Fibroblast of pulmonary artery (primary cell): ENCODE results near the gene PAX3.

ENCODE experiments used
- DNase-seq: peaks from one replicate; pipeline ENCODE4 v3.0.0-alpha.2; 2010; ENCODE audit warnings: low read depth
- H3K4me3 ChIP-seq: replicated peaks from 2 replicates; pipeline ENCODE4 v1.5.1; 2011; ENCODE audit warnings: low read depth, mild to moderate bottlenecking, control low read depth, low read length, moderate library complexity
- CTCF ChIP-seq: IDR thresholded peaks from 2 replicates; pipeline ENCODE4 v1.5.1; 2011; ENCODE audit warnings: mild to moderate bottlenecking, control low read depth, low read length, inconsistent platforms; ENCODE audit errors: missing control alignments

Gene PAX3

DNA sequence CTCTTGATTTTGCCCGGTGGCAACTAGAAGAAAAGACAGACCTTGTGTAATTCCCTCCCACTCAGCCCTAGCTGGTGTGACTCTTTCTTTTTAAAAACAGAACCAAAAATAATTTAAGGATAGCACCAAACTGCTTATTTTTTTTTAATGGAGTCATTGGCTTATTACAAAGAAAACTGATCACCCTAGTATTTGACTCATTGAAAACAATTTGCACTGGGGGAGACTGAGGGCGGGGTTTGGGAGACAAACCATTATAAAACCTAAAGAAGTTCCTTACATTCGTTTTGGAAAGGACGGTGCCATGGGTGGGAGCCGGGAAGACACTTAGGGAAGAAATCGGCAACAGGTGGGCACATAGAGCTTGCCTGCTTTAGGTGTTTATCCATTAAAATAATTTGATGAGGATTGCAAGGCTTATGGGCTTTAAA is 2.5 kb downstream of the PAX3 start:
- no peak for TF ChIP-seq CTCF
- no peak for DNase-seq
- no peak overlapping the region for H3K4me3 ChIP-seq

DNA sequence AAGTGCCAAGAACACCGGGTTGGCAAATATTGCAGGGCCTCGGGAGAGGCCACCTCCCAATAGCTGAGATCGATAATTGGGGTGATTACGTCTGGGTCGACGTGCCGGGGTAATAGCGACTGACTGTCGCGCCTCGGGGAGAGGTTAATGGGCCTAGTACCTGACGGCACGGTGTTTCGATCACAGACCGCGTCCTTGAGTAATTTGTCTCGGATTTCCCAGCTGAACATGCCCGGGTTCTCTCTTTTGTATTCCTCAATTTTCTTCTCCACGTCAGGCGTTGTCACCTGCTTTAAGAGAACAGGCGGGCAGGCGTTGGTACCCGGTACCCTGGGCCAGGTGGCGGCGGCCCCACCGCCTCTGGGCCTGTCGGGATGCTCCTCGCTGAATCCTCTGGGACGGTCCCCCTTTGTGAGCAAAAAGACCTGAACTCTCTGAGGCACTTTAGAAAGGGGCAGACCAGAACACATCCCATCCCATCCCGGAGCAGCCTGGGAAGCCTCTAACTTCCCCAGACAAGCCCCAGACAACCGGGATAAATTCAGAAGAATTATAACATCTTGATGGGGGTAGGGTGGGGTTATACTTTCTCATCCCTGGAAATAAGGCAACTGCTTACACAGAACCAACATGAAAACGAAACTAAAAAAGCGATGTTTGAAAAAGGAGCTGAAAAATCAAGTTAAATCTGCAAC is 3.3 kb downstream of the PAX3 start:
- DNase-seq: peak; percentile 20
- H3K4me3 ChIP-seq: peak overlapping the region; percentile 31
- TF ChIP-seq CTCF: no peak

DNA sequence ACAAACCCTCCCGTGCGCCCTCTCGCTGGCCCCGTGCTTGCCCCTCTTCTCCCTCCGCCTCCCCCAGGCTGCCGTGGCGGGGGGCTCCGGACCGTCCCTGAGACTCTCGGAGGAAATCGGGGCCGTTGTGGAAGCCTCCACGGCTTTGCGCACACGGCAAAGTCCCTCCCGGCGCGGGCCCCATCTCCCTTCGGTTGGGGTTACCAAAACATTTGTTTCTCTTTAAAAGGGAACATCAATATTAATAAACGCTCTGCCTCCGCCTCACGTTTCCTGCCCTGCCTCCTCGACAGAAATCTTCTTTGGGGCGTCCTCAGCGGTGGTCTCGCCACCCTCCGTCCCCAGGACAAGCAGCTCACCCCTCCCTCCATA is 3.8 kb downstream of the PAX3 start:
- H3K4me3 ChIP-seq: no peak overlapping the region
- no peak for DNase-seq
- no peak for TF ChIP-seq CTCF

GRCh38 chr2:222293660-222294630 is 4.9 kb downstream of the PAX3 start:
- no peak for DNase-seq
- no peak for TF ChIP-seq CTCF
- no peak overlapping the region for H3K4me3 ChIP-seq

DNA sequence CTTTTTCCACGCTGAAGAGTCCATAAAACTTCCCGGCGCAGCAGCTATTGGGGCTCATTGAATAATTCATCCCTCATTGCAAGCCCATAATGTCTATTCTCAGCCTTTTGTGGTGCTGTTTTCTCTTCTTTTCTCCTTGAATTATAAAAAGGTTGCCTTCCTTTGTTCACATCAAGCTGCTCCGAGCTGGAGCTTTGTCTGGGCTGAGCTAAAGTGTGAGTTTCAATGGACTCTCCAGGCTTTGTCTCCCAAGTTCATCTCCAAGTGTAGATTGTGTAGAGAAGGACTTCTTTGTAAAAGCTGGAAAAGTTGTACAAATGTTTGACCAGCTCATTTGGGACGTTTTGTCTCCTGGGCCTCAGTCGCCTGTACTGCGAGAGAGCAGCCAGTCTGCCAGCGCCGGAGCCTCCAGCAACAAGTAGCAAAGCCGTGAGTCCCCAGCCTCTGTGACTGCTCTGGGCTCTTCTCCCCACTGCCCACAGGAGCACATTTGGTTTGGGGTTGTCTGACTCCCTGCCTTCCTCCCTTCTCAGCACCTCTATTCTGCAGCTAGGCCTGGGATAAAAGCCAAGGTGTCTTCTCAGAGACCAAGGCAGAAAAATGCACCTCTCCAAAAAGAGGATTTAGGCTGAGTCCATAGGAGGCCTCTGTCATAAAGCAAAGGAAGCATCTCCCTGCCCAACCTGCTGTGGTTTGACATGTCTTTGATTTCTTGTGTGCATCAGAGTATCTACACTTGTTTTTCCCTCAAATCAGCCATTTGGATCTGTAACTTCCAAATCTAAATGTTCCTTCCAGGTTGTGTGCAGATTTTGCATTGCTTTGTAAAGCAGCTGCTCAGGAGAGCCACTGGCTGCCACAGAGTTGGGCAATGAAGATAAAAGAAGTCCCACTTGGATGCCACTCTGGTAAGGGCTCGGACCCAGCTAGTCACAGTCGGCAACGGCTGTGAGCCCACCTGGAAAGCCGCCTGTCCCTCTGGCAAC is 6.4 kb downstream of the PAX3 start:
- H3K4me3 ChIP-seq: no peak overlapping the region
- no peak for DNase-seq
- no peak for TF ChIP-seq CTCF

DNA sequence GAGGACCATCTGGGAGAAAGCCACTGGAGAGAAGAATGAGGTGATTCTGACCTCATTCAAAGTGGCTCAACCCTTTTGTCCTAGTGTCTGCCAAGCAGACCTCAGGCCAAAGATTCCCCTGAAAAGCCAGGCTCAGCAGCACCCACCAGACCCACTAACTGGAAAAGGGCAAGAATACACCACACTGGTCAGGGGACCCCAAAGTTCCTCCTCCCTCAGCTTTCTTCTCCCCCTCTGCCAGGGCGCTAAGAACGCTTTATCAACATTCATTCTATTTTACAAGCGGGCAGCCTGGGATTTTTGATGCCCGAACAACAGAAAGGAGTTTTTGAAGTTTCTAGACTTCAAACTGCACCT is 7.3 kb downstream of the PAX3 start:
- TF ChIP-seq CTCF: no peak
- H3K4me3 ChIP-seq: no peak overlapping the region
- DNase-seq: no peak
